Bronchial epithelial cell (primary cell): ENCODE measurements around the gene HMGXB4. TPM values are rescaled to one million over a fixed set of nuclear protein-coding genes. Genes with fewer than 3 reads are reported as not detected.

ENCODE experiments used
- DNase-seq: peaks from one replicate; pipeline ENCODE4 v3.0.0-alpha.2; 2010; ENCODE audit warnings: low read depth
- FAIRE-seq: peaks from 2 replicates; lab custom pipeline; 2011; peaks lifted over from hg19 to GRCh38; lab: Jason Lieb, UNC
- H3K27me3 ChIP-seq: 2 replicates; pipeline ENCODE4 v1.5.1; 2011; ENCODE audit warnings: low read length; ENCODE audit not compliant: control insufficient read depth, insufficient read depth
- H3K36me3 ChIP-seq: 2 replicates; pipeline ENCODE4 v1.5.1; 2011; ENCODE audit warnings: low read length; ENCODE audit not compliant: control insufficient read depth, insufficient read depth
- H3K4me3 ChIP-seq: 2 replicates; pipeline ENCODE4 v1.5.1; 2011; ENCODE audit warnings: mild to moderate bottlenecking, low read depth, low read length, control low read depth
- total RNA-seq: library from RNA; depleted of rRNA; stranded (reverse); fragments of >200 nt; gene quantifications from 2 replicates; pipeline ENCODE4 v1.2.1, GENCODE V29; 2014
- TF ChIP-seq, protein P1 (sequence below): IDR thresholded peaks from 2 replicates; pipeline ENCODE4 v1.5.1; 2011; ENCODE audit warnings: mild to moderate bottlenecking, moderate library complexity, low read length, control low read depth, inconsistent platforms; ENCODE audit not compliant: insufficient read depth, severe bottlenecking

The HMGXB4 gene
- total RNA-seq, 1 donor from 2014 or later: 11.6 TPM

GRCh38 chr22:35308480-35309021 lies 51.3 kb downstream of the HMGXB4 start:
- H3K36me3 ChIP-seq: peaks cover 1% of the 10 kb centered on the region
- DNase-seq (no peak), FAIRE-seq (no peak)
- no peak overlapping the region for H3K4me3 ChIP-seq
- TF ChIP-seq, protein P1, sequence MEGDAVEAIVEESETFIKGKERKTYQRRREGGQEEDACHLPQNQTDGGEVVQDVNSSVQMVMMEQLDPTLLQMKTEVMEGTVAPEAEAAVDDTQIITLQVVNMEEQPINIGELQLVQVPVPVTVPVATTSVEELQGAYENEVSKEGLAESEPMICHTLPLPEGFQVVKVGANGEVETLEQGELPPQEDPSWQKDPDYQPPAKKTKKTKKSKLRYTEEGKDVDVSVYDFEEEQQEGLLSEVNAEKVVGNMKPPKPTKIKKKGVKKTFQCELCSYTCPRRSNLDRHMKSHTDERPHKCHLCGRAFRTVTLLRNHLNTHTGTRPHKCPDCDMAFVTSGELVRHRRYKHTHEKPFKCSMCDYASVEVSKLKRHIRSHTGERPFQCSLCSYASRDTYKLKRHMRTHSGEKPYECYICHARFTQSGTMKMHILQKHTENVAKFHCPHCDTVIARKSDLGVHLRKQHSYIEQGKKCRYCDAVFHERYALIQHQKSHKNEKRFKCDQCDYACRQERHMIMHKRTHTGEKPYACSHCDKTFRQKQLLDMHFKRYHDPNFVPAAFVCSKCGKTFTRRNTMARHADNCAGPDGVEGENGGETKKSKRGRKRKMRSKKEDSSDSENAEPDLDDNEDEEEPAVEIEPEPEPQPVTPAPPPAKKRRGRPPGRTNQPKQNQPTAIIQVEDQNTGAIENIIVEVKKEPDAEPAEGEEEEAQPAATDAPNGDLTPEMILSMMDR: no peak
- H3K27me3 ChIP-seq: no peaks in the 10 kb centered on the region

- Histone ChIP-seq H3K4me3 (no peak overlapping the region), H3K27me3 (no peaks in the 10 kb centered on the region), H3K36me3 (peaks cover 1% of the 10 kb centered on the region)
- TF ChIP-seq, protein P1: no peak
- FAIRE-seq: no peak
- no peak for DNase-seq
Measured at GRCh38 chr22:35310556-35311550, 53.6 kb downstream of the HMGXB4 start.

DNA sequence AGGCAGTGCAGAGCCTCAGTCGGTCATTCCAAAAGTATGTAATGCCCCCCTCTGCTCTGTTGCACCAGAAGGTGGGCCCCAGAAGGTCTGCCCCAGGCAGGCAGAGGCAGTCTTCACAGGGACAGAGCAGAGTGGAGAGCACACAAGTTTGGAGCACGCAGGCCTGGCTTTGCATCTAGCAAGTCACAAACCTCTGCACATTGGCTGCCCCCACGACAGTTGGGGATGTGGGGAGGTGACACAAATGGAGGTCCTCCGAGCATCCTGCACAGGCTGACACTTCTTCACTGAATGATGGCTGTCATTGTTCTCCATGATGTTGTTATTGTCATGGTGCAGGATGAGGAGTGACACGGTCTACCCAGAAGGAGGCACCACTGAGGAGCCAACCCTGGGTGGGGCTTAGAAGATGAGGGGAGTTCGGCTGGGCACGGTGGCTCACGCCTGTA lies 54.3 kb downstream of the HMGXB4 start:
- peaks cover 1% of the 10 kb centered on the region for H3K36me3 ChIP-seq
- no peak for DNase-seq
- H3K4me3 ChIP-seq: no peak overlapping the region
- TF ChIP-seq, protein P1: no peak
- FAIRE-seq: no peak
- no peaks in the 10 kb centered on the region for H3K27me3 ChIP-seq

- TF ChIP-seq, protein P1: no peak
- peak; percentile 93 for FAIRE-seq
- Histone ChIP-seq H3K4me3 (no peak overlapping the region), H3K36me3 (peaks cover 1% of the 10 kb centered on the region), H3K27me3 (no peaks in the 10 kb centered on the region)
- peak; percentile 65 for DNase-seq
Measured at GRCh38 chr22:35312198-35313059, 55.1 kb downstream of the HMGXB4 start.

- Histone ChIP-seq H3K4me3 (no peak overlapping the region), H3K36me3 (peaks cover 7% of the 10 kb centered on the region), H3K27me3 (no peaks in the 10 kb centered on the region)
- peak; percentile 77 for DNase-seq
- FAIRE-seq: peak; percentile 55
- TF ChIP-seq, protein P1: no peak
Measured at GRCh38 chr22:35313311-35314121, 56.2 kb downstream of the HMGXB4 start.
